Sigmoid colon (tissue), 3 donors: Measurements from ENCODE around the gene RELN.

Source experiments
- POLR2A ChIP-seq, 2 donors: fragments of 450-650 bp; IDR thresholded peaks; one replicate each; pipeline ENCODE4 v1.6.1; 2016; ENCODE audit warnings: antibody characterized with exemption in 2 of 2, mild to moderate bottlenecking in 2 of 2, moderate library complexity in 2 of 2
- TF ChIP-seq, protein P1 (sequence below), 4 experiments: fragments of 450-650 bp in 3 of 4; fragments of 200-600 bp in 1 of 4; IDR thresholded peaks; one replicate each; pipeline ENCODE4 v1.5.1; 2016 to 2019; ENCODE audit warnings: antibody characterized with exemption in 4 of 4, mild to moderate bottlenecking in 3 of 4, moderate library complexity in 2 of 4

DNA sequence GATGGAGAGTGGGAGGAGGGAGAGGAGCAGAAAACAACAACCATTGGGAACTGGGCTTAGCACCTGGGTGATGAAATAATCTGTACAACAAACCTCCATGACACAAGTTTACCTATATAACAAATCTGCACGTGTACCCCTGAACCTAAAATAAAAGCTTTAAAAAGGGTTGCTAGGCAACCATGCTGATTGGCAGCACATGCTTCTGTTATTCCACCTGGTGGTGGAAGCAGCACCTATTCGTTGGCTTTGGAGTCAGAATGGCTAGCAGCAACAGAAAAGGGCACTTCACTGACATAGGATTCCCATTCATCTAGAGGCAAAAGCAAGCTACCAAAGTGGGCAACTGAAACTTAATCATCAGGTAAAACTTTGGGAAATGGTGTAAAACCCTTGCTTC, 57.1 kb downstream of the RELN start:
- TF ChIP-seq, protein P1, sequence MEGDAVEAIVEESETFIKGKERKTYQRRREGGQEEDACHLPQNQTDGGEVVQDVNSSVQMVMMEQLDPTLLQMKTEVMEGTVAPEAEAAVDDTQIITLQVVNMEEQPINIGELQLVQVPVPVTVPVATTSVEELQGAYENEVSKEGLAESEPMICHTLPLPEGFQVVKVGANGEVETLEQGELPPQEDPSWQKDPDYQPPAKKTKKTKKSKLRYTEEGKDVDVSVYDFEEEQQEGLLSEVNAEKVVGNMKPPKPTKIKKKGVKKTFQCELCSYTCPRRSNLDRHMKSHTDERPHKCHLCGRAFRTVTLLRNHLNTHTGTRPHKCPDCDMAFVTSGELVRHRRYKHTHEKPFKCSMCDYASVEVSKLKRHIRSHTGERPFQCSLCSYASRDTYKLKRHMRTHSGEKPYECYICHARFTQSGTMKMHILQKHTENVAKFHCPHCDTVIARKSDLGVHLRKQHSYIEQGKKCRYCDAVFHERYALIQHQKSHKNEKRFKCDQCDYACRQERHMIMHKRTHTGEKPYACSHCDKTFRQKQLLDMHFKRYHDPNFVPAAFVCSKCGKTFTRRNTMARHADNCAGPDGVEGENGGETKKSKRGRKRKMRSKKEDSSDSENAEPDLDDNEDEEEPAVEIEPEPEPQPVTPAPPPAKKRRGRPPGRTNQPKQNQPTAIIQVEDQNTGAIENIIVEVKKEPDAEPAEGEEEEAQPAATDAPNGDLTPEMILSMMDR (IDR thresholded peaks at IDR 0.05): no peak
- no peak for TF ChIP-seq POLR2A (IDR thresholded peaks at IDR 0.05)
